GM23338 (cell line): ENCODE data around the gene TEX44.

Source experiments
- CREB1 ChIP-seq: fragments of 250-450 bp; sonication (Bioruptor Pico); IDR thresholded peaks from 2 replicates; pipeline ENCODE4 v1.5.0; 2020; ENCODE audit warnings: low read depth, mild to moderate bottlenecking, moderate library complexity
- CTCF ChIP-seq, 2 experiments: fragments of 200-600 bp in 1 of 2; sonication (generic) in 1 of 2; conservative IDR thresholded peaks; 2 replicates each; pipeline versions ENCODE4 v1.5.1 to v1.6.1; 2016 to 2017; ENCODE audit warnings: antibody characterized with exemption in 2 of 2, low read depth in 2 of 2, mild to moderate bottlenecking in 2 of 2, moderate library complexity in 1 of 2
- ETS1 ChIP-seq: IDR thresholded peaks from 2 replicates; pipeline ENCODE4 v1.6.1; 2016; ENCODE audit warnings: antibody characterized with exemption
- EZH2 ChIP-seq: fragments of 200-600 bp; sonication (generic); IDR thresholded peaks from one replicate; pipeline ENCODE4 v1.8.0; 2017; ENCODE audit warnings: antibody characterized with exemption, mild to moderate bottlenecking, low read depth; ENCODE audit not compliant: unreplicated experiment
- EZH2phosphoT487 ChIP-seq: fragments of 200-600 bp; sonication (generic); IDR thresholded peaks from one replicate; pipeline ENCODE4 v1.8.1; 2018; ENCODE audit warnings: antibody characterized with exemption; ENCODE audit not compliant: unreplicated experiment
- JUNB ChIP-seq: IDR thresholded peaks from one replicate; pipeline ENCODE4 v1.6.1; 2016; ENCODE audit warnings: antibody characterized with exemption; ENCODE audit not compliant: unreplicated experiment
- POLR2AphosphoS5 ChIP-seq: IDR thresholded peaks from 2 replicates; pipeline ENCODE4 v1.6.1; 2016; ENCODE audit warnings: antibody characterized with exemption, low read depth
- REST ChIP-seq: IDR thresholded peaks from one replicate; pipeline ENCODE4 v1.6.1; 2018; ENCODE audit warnings: antibody characterized with exemption; ENCODE audit not compliant: unreplicated experiment
- STAT1 ChIP-seq: IDR thresholded peaks from one replicate; pipeline ENCODE4 v1.6.1; 2016; ENCODE audit warnings: antibody characterized with exemption; ENCODE audit not compliant: unreplicated experiment
- ZNF114 ChIP-seq: fragments of 250-450 bp; sonication (Bioruptor Pico); IDR thresholded peaks from 2 replicates; pipeline ENCODE4 v1.5.0; 2020; ENCODE audit warnings: mild to moderate bottlenecking, moderate library complexity

GRCh38 chr2:231552752-231553151, 39.9 kb upstream of the TEX44 start:
- no peak for TF ChIP-seq CTCF (conservative IDR thresholded peaks at IDR 0.05; ENCODE audit: low read depth in 2 of 2)
- TF ChIP-seq CREB1 (CRISPR knock-in tag) = no peak
- no peak for TF ChIP-seq JUNB
- TF ChIP-seq EZH2 = no peak
- TF ChIP-seq POLR2AphosphoS5 = no peak
- TF ChIP-seq ZNF114 (CRISPR knock-in tag) = no peak
- TF ChIP-seq REST = no peak
- no peak for TF ChIP-seq EZH2phosphoT487
- TF ChIP-seq STAT1 = no peak
- TF ChIP-seq ETS1 = no peak
